Hepatocyte (in vitro differentiated cells): ENCODE results near the gene MUC5AC. TPM values are rescaled to one million over a fixed set of nuclear protein-coding genes. Genes with fewer than 3 reads are reported as not detected.

Experiments used
- DNase-seq: peaks from one replicate; pipeline ENCODE4 v3.0.0-alpha.2; 2016; ENCODE audit warnings: low spot score
- H2AFZ ChIP-seq: fragments of 200-600 bp; sonication (generic); 2 replicates; pipeline ENCODE4 v1.6.0; 2016; ENCODE audit warnings: antibody characterized with exemption, mild to moderate bottlenecking
- H3K27ac ChIP-seq: fragments of 200-600 bp; sonication (generic); 2 replicates; pipeline ENCODE4 v1.5.1; 2016; ENCODE audit warnings: mild to moderate bottlenecking
- H3K27me3 ChIP-seq: fragments of 200-600 bp; sonication (generic); 2 replicates; pipeline ENCODE4 v1.6.1; 2016
- H3K36me3 ChIP-seq: fragments of 200-600 bp; sonication (generic); replicated peaks from 2 replicates; pipeline ENCODE4 v1.5.1; 2016; ENCODE audit warnings: low read depth; ENCODE audit not compliant: insufficient read depth
- H3K4me1 ChIP-seq: fragments of 200-600 bp; sonication (generic); 2 replicates; pipeline ENCODE4 v1.5.1; 2016; ENCODE audit warnings: mild to moderate bottlenecking, moderate library complexity; ENCODE audit not compliant: insufficient read depth
- H3K4me2 ChIP-seq: fragments of 200-600 bp; sonication (generic); 2 replicates; pipeline ENCODE4 v1.6.0; 2016
- H3K4me3 ChIP-seq: fragments of 200-600 bp; sonication (generic); 2 replicates; pipeline ENCODE4 v1.5.1; 2016; ENCODE audit warnings: mild to moderate bottlenecking
- H3K79me2 ChIP-seq: fragments of 200-600 bp; sonication (generic); 2 replicates; pipeline ENCODE4 v1.6.0; 2017; ENCODE audit warnings: mild to moderate bottlenecking
- H3K9me2 ChIP-seq: fragments of 200-600 bp; sonication (generic); replicated peaks from 2 replicates; pipeline ENCODE4 v1.6.0; 2017; ENCODE audit warnings: mild to moderate bottlenecking; ENCODE audit not compliant: insufficient read depth
- H3K9me3 ChIP-seq: fragments of 200-600 bp; sonication (generic); 2 replicates; pipeline ENCODE4 v1.5.1; 2016; ENCODE audit warnings: low read depth, mild to moderate bottlenecking
- H4K20me1 ChIP-seq: fragments of 200-600 bp; sonication (generic); 2 replicates; pipeline ENCODE4 v1.6.0; 2016; ENCODE audit warnings: mild to moderate bottlenecking; ENCODE audit not compliant: insufficient read depth, poor library complexity, severe bottlenecking
- EZH2 ChIP-seq: fragments of 200-600 bp; sonication (generic); IDR thresholded peaks from 2 replicates; pipeline ENCODE4 v1.6.1; 2016; ENCODE audit warnings: antibody characterized with exemption, mild to moderate bottlenecking, borderline replicate concordance
- EZH2phosphoT487 ChIP-seq: fragments of 200-600 bp; sonication (generic); IDR thresholded peaks from one replicate; pipeline ENCODE4 v1.6.1; 2018; ENCODE audit warnings: antibody characterized with exemption, mild to moderate bottlenecking, low read depth, moderate library complexity; ENCODE audit not compliant: unreplicated experiment, severe bottlenecking
- WGBS: methylation state at CpG from one replicate; pipeline ENCODE4 v1.1.6; 2016; ENCODE audit warnings: low lambda C conversion rate; ENCODE audit errors: missing lambda C conversion rate; 5-methylcytosine and 5-hydroxymethylcytosine counted together
- polyA plus RNA-seq: library from polyadenylated mRNA; unstranded; fragments of >200 nt; fragmentation: Nextera tagmentation; extraction: Ambion mirVana; gene quantifications from 2 replicates; pipeline ENCODE4 v1.2.1, GENCODE V29; 2016
- total RNA-seq: library from RNA; depleted of rRNA; stranded (reverse); fragments of >200 nt; gene quantifications from 2 replicates; pipeline ENCODE4 v1.2.3, GENCODE V29; 2014
- TF ChIP-seq, protein P1 (sequence below): fragments of 200-600 bp; sonication (generic); IDR thresholded peaks from 2 replicates; pipeline ENCODE4 v1.5.1; 2016; ENCODE audit warnings: antibody characterized with exemption, mild to moderate bottlenecking; ENCODE audit not compliant: poor library complexity

Gene MUC5AC
- total and polyA plus RNA-seq, 2 experiments from 2014 or later, result 0.07 to 0.08 TPM

DNA sequence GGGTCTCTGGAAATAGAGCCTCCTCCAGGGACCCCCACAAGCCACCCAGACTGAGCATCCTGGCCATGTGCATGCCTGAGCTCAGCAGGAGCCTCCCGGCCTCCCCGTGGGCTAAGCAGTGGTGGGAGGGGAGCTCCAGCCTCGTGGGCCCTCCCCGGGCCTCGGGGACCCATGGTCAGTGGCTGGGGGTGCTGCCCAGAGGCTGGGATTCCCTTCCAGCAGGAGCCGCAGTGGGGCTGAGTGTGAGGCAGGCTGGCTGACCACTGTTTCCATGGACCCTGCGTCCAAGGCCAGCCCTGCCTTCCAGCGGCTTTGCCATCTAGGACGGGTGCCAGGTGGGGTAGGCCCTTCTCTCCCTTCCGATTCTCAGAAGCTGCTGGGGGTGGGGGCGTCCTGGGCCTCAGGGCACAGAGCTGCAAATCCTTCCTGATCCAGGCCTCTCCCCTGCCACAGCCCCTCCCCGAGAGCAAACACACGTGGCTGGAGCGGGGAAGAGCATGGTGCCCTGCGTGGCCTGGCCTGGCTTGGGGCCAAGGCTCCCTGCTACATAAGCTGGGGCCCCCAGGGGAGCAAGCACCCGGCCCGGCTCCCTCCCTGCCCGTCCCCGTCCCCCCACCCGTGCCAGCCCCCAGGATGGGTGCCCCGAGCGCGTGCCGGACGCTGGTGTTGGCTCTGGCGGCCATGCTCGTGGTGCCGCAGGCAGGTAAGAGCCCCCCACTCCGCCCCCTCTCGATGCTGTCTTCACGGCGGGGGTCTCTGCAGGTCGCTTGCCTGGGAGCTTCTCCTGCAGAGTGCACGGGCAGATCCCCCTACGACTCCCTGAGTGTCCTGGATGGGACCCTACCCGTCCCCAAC, 65.0 kb downstream of the MUC5AC start, which contains the start of gene MUC5B:
Gene MUC5B, plus strand, starts transcription at position 576 of the 855 bp plus-strand sequence. Its CDS starts 58 bp downstream, at position 634.
- H3K4me1 ChIP-seq, result no peaks in the 10 kb centered on the region

GRCh38 chr11:1223346-1224110, 65.8 kb downstream of the MUC5AC start:
- H3K36me3 ChIP-seq, result no peaks in the 10 kb centered on the region
- TF ChIP-seq, protein P1, sequence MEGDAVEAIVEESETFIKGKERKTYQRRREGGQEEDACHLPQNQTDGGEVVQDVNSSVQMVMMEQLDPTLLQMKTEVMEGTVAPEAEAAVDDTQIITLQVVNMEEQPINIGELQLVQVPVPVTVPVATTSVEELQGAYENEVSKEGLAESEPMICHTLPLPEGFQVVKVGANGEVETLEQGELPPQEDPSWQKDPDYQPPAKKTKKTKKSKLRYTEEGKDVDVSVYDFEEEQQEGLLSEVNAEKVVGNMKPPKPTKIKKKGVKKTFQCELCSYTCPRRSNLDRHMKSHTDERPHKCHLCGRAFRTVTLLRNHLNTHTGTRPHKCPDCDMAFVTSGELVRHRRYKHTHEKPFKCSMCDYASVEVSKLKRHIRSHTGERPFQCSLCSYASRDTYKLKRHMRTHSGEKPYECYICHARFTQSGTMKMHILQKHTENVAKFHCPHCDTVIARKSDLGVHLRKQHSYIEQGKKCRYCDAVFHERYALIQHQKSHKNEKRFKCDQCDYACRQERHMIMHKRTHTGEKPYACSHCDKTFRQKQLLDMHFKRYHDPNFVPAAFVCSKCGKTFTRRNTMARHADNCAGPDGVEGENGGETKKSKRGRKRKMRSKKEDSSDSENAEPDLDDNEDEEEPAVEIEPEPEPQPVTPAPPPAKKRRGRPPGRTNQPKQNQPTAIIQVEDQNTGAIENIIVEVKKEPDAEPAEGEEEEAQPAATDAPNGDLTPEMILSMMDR, result no peak
- no peak for TF ChIP-seq EZH2phosphoT487
- no peak for TF ChIP-seq EZH2
- no peak overlapping the region for H3K4me3 ChIP-seq
- H3K79me2 ChIP-seq, result no peaks in the 10 kb centered on the region
- no peaks in the 10 kb centered on the region for H3K4me1 ChIP-seq
- WGBS, result 88% methylated on average over 15 of the region's 22 CpGs
- no peaks in the 10 kb centered on the region for H3K9me3 ChIP-seq
- no peak overlapping the region for H3K27ac ChIP-seq
- H4K20me1 ChIP-seq, result no peaks in the 10 kb centered on the region
- no peaks in the 10 kb centered on the region for H3K9me2 ChIP-seq
- no peak overlapping the region for H2AFZ ChIP-seq
- no peaks in the 10 kb centered on the region for H3K27me3 ChIP-seq
- no peak for DNase-seq
- H3K4me2 ChIP-seq, result no peak overlapping the region

More for the DNA sequence above, 65.0 kb downstream of the MUC5AC start, which contains the start of gene MUC5B:
- Histone ChIP-seq H3K4me2 (no peak within 1 kb of the TSS), H3K4me3 (no peak within 1 kb of the TSS), H4K20me1 (no peaks in the 10 kb centered on the region), H3K9me2 (no peaks in the 10 kb centered on the region), H3K36me3 (no peaks in the 10 kb centered on the region), H3K9me3 (no peaks in the 10 kb centered on the region), H3K27ac (no peak within 1 kb of the TSS), H3K79me2 (no peaks in the 10 kb centered on the region), H2AFZ (no peak within 1 kb of the TSS), H3K27me3 (no peaks in the 10 kb centered on the region)
- TF ChIP-seq EZH2, result no peak
- TF ChIP-seq, protein P1, result no peak
- no peak for TF ChIP-seq EZH2phosphoT487
- WGBS, result 85% methylated on average over 29 of the region's 36 CpGs
- DNase-seq, result no peak

DNA sequence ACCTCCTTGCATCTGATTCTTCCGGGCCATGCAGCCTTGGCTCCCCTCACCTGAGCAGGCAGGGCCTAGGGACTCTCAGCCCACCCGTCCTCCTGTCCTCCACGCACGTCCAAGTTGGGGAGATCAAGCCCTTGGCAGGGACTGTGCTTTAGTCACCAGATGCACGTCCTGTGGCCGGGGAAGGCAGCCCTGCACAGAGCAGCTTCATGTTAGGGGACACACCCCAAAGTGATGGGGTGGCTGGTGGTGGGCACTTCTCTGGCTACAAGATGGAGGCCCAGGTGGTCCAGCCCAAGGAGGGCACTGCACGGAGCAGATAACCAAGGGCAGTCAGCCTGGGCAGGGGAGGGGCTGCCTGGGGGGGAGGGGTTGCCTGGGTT, 66.3 kb downstream of the MUC5AC start:
- H3K36me3 ChIP-seq, result no peaks in the 10 kb centered on the region
- H2AFZ ChIP-seq, result no peak overlapping the region
- TF ChIP-seq, protein P1, result no peak
- TF ChIP-seq EZH2 (no peak), EZH2phosphoT487 (no peak)
- no peaks in the 10 kb centered on the region for H3K27me3 ChIP-seq
- H3K9me3 ChIP-seq, result no peaks in the 10 kb centered on the region
- DNase-seq, result no peak
- no peaks in the 10 kb centered on the region for H3K9me2 ChIP-seq
- H3K4me1 ChIP-seq, result no peaks in the 10 kb centered on the region
- no peak overlapping the region for H3K4me3 ChIP-seq
- WGBS, result 73% methylated on average over 7 of the region's 7 CpGs
- no peaks in the 10 kb centered on the region for H3K79me2 ChIP-seq
- H3K27ac ChIP-seq, result no peak overlapping the region
- H4K20me1 ChIP-seq, result no peaks in the 10 kb centered on the region
- no peak overlapping the region for H3K4me2 ChIP-seq
